ENCODE results near the gene BCR. TPM values are rescaled to one million over a fixed set of nuclear protein-coding genes. Genes with fewer than 3 reads are reported as not detected.

The BCR gene
- total RNA-seq, 1 donor from 2014 or later: 78.3 TPM

GRCh38 chr22:23153994-23154393, 26.3 kb upstream of the BCR start:
- Histone ChIP-seq H3K4me3 (no peak overlapping the region), H3K36me3 (no peaks in the 10 kb centered on the region), H3K4me1 (peaks cover 18% of the 10 kb centered on the region), H3K27me3 (no peaks in the 10 kb centered on the region), H3K9me3 (no peaks in the 10 kb centered on the region), H3K27ac (no peak overlapping the region)
- DNase-seq (no peak), ATAC-seq (no peak)
- no peak for TF ChIP-seq CTCF (IDR thresholded peaks at IDR 0.05)
- intact Hi-C loops (cut with DNase I): no loop called here

GRCh38 chr22:23154461-23154860, 25.8 kb upstream of the BCR start:
- intact Hi-C loops (cut with DNase I): no loop called here
- Histone ChIP-seq H3K36me3 (no peaks in the 10 kb centered on the region), H3K27ac (no peak overlapping the region)

GRCh38 chr22:23155143-23155542, 25.2 kb upstream of the BCR start:
- H3K36me3 ChIP-seq: no peaks in the 10 kb centered on the region

More at GRCh38 chr22:23154461-23154860, 25.8 kb upstream of the BCR start:
- Histone ChIP-seq H3K4me3 (no peak overlapping the region), H3K27me3 (no peaks in the 10 kb centered on the region), H3K9me3 (no peaks in the 10 kb centered on the region), H3K4me1 (peaks cover 18% of the 10 kb centered on the region)
- no peak for TF ChIP-seq CTCF (IDR thresholded peaks at IDR 0.05)
- ATAC-seq: no peak
- no peak for DNase-seq

GRCh38 chr22:23155831-23156230, 24.5 kb upstream of the BCR start:
- Histone ChIP-seq H3K36me3 (no peaks in the 10 kb centered on the region), H3K27me3 (no peaks in the 10 kb centered on the region), H3K4me3 (no peak overlapping the region), H3K27ac (no peak overlapping the region), H3K9me3 (no peaks in the 10 kb centered on the region), H3K4me1 (peaks cover 18% of the 10 kb centered on the region)
- ATAC-seq (no peak), DNase-seq (no peak)
- intact Hi-C loops (cut with DNase I): no loop called here
- TF ChIP-seq CTCF (IDR thresholded peaks at IDR 0.05): no peak

More at GRCh38 chr22:23155143-23155542, 25.2 kb upstream of the BCR start:
- no peak overlapping the region for H3K27ac ChIP-seq
- H3K4me3 ChIP-seq: no peak overlapping the region
- DNase-seq (no peak), ATAC-seq (no peak)
- H3K27me3 ChIP-seq: no peaks in the 10 kb centered on the region
- TF ChIP-seq CTCF (IDR thresholded peaks at IDR 0.05): no peak
- intact Hi-C loops (cut with DNase I): no loop called here
- H3K4me1 ChIP-seq: peaks cover 18% of the 10 kb centered on the region
- H3K9me3 ChIP-seq: no peaks in the 10 kb centered on the region

GRCh38 chr22:23156286-23156685, 24.0 kb upstream of the BCR start:
- Histone ChIP-seq H3K9me3 (no peaks in the 10 kb centered on the region), H3K36me3 (no peaks in the 10 kb centered on the region), H3K27ac (no peak overlapping the region)

More at GRCh38 chr22:23156286-23156685, 24.0 kb upstream of the BCR start:
- peaks cover 18% of the 10 kb centered on the region for H3K4me1 ChIP-seq
- no peak for TF ChIP-seq CTCF (IDR thresholded peaks at IDR 0.05)
- DNase-seq: no peak
- no peak for ATAC-seq
- H3K4me3 ChIP-seq: no peak overlapping the region
- H3K27me3 ChIP-seq: no peaks in the 10 kb centered on the region
- intact Hi-C loops (cut with DNase I): no loop called here

Data from upper lobe of right lung (tissue), 1 donor.